Hepatic stellate cell (primary cell): Measurements from ENCODE around the gene NEK11.

ENCODE experiments used
- DNase-seq: peaks from one replicate; pipeline ENCODE4 v3.0.0; 2011; ENCODE audit warnings: low spot score

NEK11 gene

DNA sequence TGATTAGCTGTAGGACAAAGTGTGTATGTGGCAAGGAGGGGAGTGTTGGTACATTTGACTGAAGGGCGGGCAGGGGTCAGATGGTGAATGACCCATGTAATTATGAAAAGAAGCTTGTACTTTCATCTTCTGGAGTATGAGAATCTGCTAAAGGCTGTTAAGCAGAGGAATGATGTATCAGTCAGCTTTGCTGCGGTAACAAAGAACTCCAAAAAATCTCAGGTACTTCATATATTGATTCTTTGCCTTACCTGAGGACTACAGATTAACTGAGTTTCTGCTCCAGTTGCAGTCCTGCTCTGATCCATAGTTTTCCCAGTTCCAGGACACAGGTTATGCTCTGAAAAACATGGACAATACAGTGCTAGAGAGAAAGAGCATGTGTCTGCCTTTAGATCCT is 115.1 kb downstream of the NEK11 start:
- no peak for DNase-seq

DNA sequence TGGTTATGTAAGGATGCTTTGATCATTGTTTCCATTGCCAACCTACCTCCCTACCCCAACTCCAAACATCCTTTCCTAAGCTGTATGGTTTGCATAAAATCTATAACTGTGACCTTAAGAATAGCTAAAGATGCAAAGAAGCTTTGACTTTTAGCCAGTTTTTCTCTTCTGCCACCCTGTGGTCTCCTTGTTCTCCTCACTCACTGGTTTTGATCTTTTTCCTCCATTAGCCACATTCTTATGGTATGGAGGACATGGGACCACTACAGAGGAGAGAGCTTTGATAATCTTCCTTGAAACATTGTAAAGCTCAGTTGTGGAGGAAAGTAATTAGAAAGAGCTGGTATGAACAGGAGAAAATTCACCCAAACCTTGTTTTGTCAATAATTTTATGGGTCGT is 115.9 kb downstream of the NEK11 start:
- DNase-seq, result no peak

DNA sequence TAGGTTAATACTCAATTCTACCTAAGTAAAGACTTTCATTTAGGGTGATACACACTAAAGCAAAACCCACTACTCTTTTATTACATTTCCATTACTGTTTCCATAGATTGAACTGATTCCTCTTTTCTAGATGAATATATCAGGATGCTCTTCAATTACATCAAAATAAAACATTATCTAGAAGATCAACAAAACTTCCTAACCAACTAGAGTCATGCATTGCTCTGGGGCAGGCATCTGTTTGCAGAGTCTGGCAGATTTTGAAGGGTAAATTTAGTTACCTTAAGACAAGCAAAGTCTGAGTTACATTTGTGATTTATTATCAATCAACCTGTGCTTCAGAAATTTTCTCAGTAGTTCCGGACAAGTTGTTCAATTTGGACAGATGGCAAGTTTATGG is 117.1 kb downstream of the NEK11 start:
- DNase-seq, result no peak

DNA sequence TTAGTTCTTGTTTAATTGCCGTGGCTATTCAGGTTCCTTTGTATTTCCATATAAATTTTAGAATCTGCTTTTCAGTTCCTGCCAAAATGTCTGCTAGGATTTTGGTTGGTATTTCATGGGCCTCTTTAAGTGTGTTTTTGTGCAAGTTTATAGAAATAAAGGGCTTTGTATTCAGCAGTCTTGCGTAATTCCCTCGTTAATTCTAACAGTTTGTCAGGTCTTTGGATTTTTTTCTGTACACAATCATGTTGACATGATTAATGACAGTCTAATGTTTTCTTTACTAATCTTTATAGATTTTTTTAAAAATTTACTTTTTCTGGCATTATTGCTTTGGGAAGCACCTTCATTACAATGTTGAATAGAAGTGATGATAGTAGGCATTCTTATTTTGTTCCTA is 120.9 kb downstream of the NEK11 start:
- DNase-seq, result no peak

GRCh38 chr3:131158434-131158833 is 131.8 kb downstream of the NEK11 start:
- DNase-seq, result no peak

DNA sequence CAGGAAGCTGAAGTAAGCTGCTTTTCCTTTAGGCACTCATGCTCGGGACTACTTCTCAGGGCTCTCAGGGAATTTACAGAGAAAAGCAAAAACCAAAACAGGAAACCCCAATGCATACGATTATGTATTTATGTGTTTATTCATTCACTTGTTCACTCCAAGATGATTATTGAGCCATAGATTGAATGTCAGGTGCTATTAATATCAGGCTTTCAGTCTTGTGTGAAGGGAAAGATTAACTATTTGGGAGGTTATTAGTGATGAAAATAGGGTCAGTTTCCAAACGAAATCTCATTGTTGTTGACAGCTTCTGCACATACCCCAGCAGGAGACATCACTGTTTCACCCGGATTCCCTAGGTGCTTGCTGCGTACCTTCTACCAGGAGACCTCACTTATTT is 135.8 kb downstream of the NEK11 start:
- no peak for DNase-seq

- no peak for DNase-seq
Observed at GRCh38 chr3:131167867-131168266, 141.2 kb downstream of the NEK11 start.

GRCh38 chr3:131169331-131169730 is 142.7 kb downstream of the NEK11 start:
- no peak for DNase-seq

DNA sequence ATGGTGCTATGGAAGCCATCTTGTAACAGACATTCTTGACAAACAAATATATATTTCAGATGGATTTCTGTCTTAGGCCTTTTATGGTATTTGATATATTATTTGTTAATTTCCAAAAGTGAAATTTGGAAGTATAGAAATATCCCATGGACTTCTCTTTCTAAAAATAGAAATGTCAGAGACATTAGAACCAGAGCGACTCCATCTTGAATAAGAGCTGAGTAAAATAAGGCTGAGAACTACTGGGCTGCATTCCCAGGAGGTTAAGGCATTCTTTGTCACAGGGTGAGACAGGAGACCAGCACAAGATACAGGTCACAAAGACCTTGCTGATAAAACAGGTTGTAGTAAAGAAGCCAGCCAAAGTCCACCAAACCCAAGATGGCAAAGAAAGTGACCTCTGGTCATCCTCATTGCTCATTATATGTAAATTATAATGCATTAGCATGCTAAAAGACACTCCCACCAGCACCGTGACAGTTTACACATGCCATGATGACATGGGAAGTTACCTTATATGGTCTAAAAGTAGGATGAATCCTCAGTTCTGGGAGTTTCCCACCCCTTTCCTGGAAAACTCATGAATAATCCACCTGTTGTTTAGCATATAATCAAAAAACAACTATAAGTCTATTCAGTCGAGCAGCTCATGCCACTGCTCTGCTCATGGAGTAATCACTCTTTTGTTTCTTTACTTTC is 146.0 kb downstream of the NEK11 start:
- DNase-seq, result no peak

GRCh38 chr3:131174752-131175151 is 148.1 kb downstream of the NEK11 start:
- no peak for DNase-seq

GRCh38 chr3:131178710-131179375 is 152.2 kb downstream of the NEK11 start:
- no peak for DNase-seq

- DNase-seq, result no peak
Observed at GRCh38 chr3:131192701-131193100, 166.0 kb downstream of the NEK11 start.

DNA sequence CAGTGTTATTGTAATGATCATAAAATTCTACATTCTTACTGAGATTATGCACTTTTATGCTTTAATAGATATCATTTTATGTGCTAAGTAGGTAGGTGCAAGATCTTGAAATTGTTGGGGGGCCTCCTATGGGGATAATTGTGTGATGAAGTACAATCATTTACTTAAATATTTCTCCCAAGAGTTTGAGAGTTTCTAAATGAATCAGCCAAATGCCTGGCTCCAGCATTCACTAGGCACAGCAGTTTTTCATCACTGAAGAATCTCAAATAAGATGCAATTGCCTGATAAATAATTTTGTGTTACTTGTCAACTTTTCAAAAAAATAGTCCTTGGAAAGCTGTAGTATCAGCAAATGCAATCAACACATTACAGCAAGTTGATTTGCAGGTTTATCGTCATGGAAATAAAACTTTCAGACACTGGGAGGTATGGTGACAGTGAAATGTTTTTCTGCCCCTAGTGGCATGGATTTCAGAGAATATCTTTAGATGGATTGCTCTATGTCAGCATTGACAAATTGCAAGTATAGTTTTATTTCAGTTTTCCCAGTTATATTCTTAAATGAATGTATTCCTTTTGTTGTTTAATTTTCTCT is 167.1 kb downstream of the NEK11 start:
- DNase-seq, result no peak

DNA sequence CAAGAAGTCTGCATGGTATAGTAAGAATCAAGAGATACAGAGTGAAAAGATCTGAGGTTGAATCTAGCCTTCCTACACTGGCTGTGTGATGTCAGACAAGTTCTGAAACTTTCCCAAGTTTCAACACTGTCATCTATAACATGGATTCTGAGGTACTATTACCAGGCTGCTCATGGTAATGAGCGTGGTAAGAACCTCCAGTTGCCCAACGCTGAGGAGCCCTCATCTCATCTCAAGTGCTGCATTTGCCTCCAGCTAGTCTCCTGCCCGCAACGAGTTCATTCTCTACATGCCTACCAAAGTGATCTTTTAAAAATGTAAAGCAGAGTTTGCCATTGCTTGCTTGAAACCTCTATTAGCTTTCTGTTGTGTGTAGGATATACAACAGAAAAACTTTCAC is 168.1 kb downstream of the NEK11 start:
- DNase-seq, result no peak

DNA sequence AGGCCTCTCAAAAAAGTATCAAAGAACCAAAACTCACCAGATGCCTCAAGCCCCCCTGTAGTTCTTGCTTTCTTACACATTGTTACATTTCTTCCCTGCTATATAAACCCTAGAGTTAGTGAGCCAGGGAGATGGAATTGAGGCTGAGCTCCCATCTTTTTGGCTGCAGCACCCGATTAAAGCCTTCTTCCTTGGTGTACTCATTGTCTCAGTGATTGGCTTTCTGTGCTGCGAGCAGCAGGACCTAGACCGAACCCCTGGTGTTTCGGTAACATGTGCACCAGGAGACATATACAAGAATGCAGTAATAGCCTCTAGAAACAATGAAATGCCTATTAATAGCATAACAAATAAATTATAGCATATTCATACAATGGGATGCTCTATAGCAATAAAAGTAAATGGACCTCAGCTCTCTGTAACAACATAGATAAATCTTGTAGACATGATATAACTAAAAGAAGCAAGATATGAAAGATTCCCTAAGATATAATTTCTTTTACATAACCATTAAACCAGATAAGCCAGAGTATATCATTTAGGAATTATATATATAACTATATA is 174.0 kb downstream of the NEK11 start:
- no peak for DNase-seq

DNA sequence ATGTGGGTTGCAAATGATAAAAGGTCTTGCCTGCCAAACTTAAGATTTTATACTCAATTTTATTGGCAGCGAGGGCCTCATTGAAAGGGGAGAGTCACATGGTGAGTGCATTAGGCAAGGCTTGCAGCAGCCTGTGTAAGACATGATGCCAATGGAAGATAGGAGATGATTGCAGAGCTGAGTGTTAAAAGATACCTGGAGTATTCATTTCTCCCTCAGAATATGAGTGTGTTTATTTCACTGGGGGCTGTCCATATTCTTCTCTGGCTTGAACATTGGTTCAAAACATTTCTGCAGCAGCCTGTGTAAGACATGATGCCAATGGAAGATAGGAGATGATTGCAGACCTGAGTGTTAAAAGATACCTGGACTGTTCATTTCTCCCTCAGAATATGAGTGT is 189.7 kb downstream of the NEK11 start:
- no peak for DNase-seq

- DNase-seq, result peak; percentile 21
Observed at GRCh38 chr3:131216801-131217200, 190.1 kb downstream of the NEK11 start.

- DNase-seq, result no peak
Observed at GRCh38 chr3:131217296-131217741, 190.6 kb downstream of the NEK11 start.

- no peak for DNase-seq
Observed at GRCh38 chr3:131218196-131218595, 191.5 kb downstream of the NEK11 start.

DNA sequence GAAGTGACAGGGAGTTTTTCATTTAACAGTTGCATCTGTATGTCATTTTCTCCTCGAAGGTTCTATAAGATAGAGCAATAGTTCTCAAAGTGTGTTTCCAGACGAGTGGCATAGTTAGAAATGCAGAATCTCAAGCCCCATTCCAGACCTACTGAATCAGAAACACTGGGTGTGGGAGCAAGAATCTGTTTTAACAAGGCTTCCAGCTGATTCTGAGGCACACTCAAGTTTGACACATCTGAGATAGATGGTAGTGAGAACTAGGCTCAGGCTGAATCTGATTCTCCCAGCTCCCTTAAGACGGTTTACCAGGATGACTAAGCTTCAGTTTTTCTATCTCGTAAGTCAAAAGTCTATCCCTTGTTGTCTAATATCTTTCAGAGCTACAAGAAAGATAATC is 195.1 kb downstream of the NEK11 start:
- no peak for DNase-seq

DNA sequence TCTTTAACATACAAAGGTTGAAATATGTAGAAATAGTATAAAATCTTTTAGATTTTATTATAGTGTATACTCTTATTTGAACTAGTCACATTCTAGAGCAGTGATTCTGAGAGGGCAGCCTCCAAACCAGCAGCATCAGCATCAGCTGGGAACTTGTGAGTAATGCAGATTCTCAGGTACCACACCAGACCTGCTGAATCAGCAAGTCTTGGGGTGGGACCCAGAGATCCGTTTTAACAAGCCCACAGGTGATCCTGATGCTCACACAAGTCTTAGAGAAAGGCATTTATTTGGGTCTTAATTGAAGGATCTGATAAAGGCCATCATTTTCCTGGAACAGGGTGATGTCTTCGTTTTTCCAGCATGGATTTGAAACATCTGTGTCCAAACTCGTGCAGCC is 195.9 kb downstream of the NEK11 start:
- DNase-seq, result no peak

DNA sequence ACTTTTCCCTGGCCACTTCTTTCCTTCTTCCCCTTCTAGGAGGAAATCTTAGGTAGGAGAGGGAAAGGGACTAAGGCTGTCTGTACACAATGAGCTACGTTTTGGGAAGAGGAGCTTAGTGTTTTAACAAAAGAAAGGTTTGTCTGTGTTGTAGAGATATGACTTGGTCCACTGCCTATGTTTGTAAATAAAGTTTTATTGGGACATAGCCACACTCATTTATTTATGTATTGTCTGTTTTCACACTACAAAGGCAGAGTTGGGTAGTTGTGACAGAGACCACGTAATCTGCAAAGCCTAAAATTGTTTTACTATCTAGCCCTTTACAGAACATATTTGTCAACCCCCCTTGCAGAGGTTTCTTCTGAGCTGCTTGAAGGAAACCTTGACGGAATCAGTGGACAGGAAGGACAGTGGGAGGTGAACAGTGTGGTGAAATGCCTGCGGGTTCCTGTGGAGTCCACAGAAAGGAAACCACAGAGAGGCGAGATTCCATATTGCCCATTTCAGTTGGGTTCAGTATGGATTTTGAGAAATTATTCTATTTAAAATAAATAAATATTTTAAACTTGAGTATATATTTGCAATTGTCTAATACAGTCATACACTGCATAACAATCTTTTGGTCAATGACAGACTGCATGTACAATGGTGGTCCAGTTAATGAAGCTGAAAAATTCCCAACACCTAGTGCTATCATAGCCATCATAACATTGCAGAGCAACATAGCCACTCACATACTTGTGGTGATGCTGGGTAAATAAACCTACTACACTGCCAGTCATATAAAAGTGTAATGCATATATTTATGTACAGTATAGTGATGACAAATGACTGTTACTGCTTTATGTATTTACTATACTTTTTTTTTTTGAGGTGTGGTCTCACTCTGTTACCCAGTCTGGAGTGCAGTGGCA is 197.0 kb downstream of the NEK11 start:
- no peak for DNase-seq
